Stimulated activated CD8-positive, alpha-beta memory T cell treated with anti-CD3 and anti-CD28 coated beads, Interleukin-15, amount 100 ng/mL, for 48 hours (primary cell): ENCODE data around the gene MTF1.

Experiments
- DNase-seq, 2 donors: peaks; one replicate each; pipeline ENCODE4 v3.0.0-alpha.2; 2020; ENCODE audit warnings: low read depth in 2 of 2

The MTF1 gene

DNA sequence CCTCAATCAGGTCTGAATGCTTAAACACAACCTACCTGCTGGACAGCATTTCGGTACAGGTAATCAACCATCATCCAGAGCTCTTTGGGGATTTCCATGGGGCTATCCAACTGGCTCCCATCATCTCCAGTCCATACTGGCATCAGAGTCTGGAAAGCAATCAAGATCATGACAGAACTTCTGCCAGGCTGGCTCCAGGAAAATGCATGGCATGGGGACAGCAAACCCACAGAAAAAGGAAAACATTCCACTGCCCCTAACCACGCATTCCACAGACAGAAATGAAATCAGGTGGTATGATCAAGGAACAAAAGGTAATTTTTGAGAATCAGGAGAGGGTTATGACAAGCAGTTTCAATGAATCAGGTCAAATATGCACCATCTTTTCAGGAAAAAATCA is 9.1 kb upstream of the MTF1 start:
- no peak for DNase-seq

DNA sequence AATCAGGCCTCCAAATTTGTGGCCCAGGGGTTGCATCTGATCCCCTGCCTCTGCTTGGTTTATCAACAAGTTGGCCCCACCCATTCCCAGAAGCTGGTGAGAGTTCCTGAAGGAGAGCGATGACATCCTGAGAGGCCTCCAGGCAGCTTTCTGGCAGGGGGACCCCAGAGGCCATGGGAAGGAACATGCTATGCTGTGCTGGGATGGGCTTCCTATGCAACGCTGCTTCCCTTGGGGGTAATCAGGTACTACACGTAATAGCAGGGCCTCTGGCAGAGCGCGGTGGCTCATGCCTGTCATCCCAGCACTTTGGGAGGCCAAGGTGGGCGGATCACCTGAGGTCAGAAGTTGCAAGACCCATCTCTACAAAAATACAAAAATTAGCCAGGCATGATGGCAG is 8.4 kb upstream of the MTF1 start:
- no peak for DNase-seq

GRCh38 chr1:37866491-37866890 is 7.1 kb upstream of the MTF1 start:
- DNase-seq, result no peak

DNA sequence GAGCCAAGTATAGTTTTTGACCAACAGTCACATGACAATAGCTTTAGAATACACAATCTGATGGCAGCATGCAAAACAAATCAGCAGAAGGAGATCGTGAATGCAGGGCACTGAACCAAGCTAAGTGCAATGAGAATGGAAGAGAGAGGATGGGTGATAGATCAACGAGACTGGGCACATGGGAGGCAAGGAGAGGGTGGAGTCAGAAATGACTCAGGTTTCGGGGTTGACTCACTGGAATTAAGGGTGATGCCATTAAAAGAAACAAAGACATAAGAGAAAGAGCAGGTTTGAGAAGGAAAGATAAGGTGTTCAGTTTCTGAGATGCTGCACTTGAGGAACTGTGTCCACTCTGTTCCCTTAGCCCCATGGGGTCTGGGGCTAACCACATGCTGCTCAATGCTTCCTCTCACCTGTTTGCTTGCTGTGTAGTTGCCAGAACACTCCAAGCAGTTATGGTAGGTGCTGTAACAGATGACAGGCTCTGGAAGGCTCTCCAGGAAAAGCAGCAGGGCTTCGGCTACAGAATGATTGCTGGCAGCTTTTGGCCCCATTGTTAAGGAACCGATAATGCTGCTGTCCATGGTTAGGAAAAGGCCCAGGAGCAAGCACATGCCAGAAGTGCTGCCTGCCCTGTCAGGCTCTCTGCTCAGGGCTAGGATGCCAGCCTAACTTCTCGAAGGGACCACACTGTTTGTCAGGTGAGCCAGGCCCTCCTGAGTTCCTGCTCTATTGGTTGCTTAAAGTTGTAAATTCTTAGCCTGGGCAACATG is 6.1 kb upstream of the MTF1 start:
- DNase-seq, result peak; percentile 9 to 42

DNA sequence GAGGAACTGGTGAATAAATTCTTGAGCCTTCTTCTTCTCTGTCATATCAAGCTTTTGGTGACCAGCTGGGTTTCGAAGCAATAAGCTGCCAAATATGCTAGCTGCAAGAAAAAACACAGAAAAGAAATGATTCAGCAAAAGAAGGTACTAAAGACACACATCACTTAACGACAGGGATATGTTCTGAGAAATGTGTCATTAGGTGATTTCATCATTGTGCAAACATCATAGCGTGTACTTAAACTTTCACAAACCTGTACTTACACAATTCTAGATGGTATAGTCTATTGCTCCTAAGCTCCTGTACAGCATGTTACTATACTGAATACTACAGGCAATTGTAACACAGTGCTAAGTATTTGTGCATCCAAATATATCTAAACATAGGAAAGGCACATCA is 2.9 kb upstream of the MTF1 start:
- DNase-seq, result no peak

DNA sequence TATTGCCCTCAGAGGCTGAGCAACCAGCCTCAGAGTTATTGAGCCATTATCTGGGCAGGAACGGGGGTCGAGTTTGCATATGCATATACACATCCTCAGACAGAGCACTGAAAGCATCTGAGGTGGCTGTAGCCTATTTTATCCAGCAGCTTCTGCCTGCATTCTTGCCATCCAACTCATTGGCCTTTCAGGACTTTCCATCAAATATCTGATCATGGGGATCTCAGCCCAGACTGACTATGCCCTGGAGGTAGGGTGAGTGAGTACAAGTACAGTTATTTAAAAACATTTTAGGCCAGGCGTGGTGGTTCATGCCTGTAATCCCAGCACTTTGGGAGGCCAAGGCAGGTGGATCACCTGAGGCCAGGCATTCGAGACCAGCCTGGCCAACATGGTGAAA is 1.8 kb upstream of the MTF1 start:
- no peak for DNase-seq

- no peak for DNase-seq
Observed at GRCh38 chr1:37860346-37860666, 914 bp upstream of the MTF1 start.

DNA sequence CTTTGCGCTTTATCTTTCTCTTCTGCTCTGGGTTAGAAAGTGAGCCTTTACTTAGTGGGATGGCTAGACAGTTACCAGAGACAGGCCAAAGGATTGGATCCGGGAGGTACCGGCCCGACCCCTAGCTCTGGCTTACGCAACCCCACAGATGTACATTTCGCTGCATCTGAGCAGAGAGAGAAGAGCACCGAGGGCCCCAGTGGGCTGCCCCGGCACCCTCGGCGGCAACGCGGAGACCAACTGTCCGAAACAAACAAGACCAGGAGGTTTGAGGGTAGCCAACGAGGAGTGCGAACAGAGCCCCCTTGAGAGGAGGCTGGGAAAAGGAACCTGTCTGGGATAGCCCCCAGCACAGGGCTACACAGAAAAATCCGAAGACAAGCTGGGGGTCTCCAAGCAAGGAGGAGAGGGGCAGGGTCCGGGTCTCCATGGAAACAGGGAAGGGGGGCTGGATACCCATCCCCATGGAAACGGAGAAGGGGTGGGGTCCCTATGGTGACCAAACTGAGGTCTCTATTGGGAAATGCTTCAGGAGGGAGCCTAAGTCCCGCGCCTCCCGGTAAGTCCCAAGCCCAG is 373 bp downstream of the MTF1 start:
- no peak for DNase-seq

GRCh38 chr1:37854406-37854805 is 5.0 kb downstream of the MTF1 start:
- no peak for DNase-seq

DNA sequence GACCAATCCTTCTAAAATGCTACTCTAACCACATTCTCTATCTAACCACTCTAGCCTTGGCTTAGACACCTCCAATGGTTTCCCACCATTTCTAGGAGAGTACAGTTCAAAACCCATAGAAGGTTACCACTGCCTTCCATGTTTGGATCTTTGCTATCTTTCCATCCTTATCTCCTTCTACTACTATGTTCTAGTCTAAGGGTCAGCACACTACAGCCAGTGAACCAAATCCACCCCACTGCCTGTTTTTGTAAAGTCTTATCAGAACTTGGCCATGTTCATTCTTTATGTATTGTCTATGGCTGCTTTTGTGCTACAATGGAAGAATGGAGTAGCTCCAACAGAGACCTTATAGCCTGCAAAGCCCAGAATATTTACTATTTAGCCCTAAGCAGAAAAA is 6.2 kb downstream of the MTF1 start:
- no peak for DNase-seq

GRCh38 chr1:37851782-37852210 is 7.6 kb downstream of the MTF1 start:
- no peak for DNase-seq

DNA sequence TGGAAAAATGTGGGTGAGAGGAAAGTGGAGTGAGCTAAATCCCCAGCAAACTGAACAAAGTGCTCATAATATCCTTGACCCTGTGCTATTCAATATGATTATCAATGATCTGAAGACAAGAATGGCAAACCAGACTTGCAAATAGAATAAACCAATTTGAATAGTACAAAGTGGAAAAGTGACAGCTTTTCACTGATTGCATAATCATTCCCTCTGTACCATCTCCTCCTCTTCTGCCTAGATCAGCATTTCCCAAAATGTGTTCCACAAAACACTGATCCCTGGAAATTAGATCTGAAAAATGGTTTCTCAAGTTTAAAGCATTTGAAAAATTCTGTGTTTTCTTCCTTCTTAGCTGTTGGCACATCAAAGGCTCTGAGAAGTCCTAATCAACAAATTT is 8.1 kb downstream of the MTF1 start:
- DNase-seq, result no peak

DNA sequence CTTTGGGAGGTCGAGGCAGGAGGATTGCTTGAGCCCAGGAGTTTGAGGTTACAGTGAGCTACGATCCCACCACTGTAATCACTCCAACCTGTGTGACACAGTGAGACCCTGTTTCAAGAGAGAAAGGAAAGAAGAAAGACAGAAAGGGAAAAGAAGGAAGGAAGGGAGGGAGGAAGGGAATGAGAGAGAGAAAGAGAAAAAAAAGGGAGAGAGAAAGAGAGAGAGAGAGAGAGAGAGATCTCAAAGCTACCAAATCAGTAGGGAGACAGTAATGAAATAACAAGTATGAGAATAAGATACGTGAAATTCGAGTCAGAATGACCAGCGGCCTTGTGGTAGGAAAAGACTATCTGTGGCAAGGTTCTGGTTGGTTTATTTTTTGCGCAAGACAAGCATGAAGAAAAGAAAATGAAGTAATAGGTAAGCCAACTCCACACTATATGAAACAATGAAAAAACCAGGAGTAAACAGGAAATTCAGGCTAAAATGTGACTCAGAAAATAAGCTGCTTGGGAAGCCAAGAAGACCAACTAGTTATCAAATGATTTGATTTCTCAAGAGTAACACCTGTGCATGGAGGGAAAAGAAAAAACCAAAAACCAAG is 8.9 kb downstream of the MTF1 start:
- no peak for DNase-seq

- DNase-seq, result no peak
Observed at GRCh38 chr1:37849480-37849879, 9.9 kb downstream of the MTF1 start.

GRCh38 chr1:37846647-37847339 is 12.6 kb downstream of the MTF1 start:
- no peak for DNase-seq

DNA sequence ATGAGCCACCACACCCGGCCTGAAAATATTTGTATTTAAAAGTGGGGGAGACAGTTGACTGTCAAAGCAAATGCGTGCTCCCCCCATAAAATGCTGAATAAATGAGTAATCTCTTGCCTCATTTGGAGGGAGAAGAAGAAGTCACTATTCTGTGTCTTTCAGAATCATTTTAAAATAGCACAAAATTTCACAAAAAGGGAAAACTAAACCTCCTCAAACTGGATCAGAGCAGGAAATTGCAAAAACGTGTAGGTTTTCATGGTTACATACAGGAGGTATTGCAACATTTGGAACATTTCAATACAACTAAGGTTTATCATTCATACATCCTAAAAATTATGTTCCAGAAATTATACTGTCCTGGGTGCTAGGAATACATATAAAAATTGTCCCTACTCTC is 13.6 kb downstream of the MTF1 start:
- DNase-seq, result no peak

GRCh38 chr1:37845049-37845646 is 14.2 kb downstream of the MTF1 start:
- no peak for DNase-seq

- no peak for DNase-seq
Observed at GRCh38 chr1:37844536-37844935, 14.9 kb downstream of the MTF1 start.

DNA sequence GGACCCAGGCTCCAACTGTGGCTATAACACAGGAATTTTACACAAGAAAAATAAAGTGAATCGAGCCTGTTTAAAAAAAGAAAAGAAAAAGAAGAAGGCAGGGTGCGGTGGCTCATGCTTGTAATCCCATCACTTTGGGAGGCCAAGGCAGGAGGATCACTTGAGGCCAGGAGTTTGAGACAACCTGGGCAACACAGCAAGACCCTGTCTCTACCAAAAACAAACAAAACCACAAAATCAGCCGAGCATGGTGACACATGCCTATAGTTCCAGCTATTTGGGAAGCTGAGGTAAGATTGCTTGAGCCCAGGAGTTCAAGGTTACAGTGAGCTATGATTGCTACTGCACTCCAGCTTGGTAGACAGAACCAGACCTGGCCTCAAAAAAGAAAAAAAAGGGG is 17.7 kb downstream of the MTF1 start:
- no peak for DNase-seq

GRCh38 chr1:37840711-37841110 is 18.7 kb downstream of the MTF1 start:
- DNase-seq, result no peak

- no peak for DNase-seq
Observed at GRCh38 chr1:37839676-37840075, 19.7 kb downstream of the MTF1 start.

DNA sequence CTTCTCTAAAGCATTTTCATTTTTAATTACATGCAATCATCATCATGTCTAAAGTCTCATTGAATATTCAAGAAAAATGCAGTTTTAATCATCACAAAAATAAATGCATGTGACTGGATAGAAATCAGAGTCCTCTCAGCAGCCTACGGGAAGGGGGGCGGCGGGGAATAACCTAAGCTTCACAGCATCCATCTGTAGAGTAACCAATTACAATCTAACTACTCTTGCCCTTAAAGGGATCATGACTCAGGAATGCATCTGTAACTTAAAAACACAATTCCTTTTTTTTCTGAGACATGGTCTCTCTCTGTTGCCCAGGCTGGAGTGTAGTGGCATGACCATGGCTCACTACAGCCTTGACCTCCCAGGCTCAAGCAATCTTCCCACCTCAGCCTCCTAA is 22.6 kb downstream of the MTF1 start:
- no peak for DNase-seq

- DNase-seq, result no peak
Observed at GRCh38 chr1:37831809-37832208, 27.6 kb downstream of the MTF1 start.
